ENCODE measurements around the gene ACMSD. TPM values are rescaled to one million over a fixed set of nuclear protein-coding genes. Genes with fewer than 3 reads are reported as not detected.

Gene ACMSD
- total and polyA plus RNA-seq, 9 of the 15 experiments (the other 6 are each of a cell fraction or from before 2014, with no cell fraction given) = not detected

DNA sequence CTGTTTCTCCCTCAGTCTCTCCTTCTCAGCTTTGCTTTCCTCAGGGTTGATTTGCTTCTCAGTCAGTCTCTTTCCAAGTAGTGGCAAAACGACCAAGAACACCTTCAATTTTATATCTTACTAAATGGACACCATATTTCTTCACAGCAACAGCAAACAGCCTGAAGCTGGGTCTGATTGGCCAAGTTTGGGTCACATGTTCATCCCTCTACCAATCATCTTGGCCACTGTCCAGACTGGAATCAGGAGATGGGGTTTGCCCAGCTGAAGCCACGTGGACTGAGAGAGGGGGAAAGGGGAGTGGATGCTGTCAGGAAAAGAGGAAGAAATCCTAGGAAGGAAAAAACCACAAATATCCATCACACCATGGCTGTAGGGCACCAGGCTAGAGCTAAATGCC, 42.0 kb upstream of the ACMSD start:
- no peaks in the 10 kb centered on the region for H3K9me3 ChIP-seq (replicated peaks; ENCODE audit: control insufficient read depth, insufficient read depth, low read depth, low read length)
- in situ Hi-C loops (cut with MboI) (no loop called here), intact Hi-C loops (cut with micrococcal nuclease) (no loop called here)
- no peak overlapping the region for H3K27ac ChIP-seq (ENCODE audit: extremely low read depth, low read depth, low read length)
- H3K4me2 ChIP-seq (ENCODE audit: insufficient read depth, low read length) = no peak overlapping the region
- no TSS peak for BruUV-seq (replicated peaks)
- no peak overlapping the region for H3K4me3 ChIP-seq
- H3K9me1 ChIP-seq (ENCODE audit: control insufficient read depth, insufficient read depth, low read length) = no peaks in the 10 kb centered on the region
- CTCF ChIA-PET (ENCODE audit: low intra/inter-chr PET ratio) = no interaction called here
- no peak overlapping the region for H3K9ac ChIP-seq (ENCODE audit: insufficient read depth in 1 of 2, low read depth in 2 of 2, low read length in 2 of 2)
- WGBS (ENCODE audit: insufficient coverage, low coverage, missing lambda C conversion rate) = 0% methylated on average over 2 of the region's 2 CpGs
- FAIRE-seq (no peak), DNase-seq (ENCODE audit: extremely low read depth in 1 of 4, low spot score in 3 of 4) (peak in 3 of 4 experiments; percentile 9 to 22 (median 18)), ATAC-seq (no peak)
- H3K79me2 ChIP-seq (ENCODE audit: control insufficient read depth, insufficient read depth, low read length) = no peaks in the 10 kb centered on the region
- no peak overlapping the region for H2AFZ ChIP-seq (ENCODE audit: low read depth, low read length)
- no peaks in the 10 kb centered on the region for H3K36me3 ChIP-seq (ENCODE audit: control insufficient read depth, insufficient read depth, low read length)
- no peaks in the 10 kb centered on the region; the same call in 1 of the 2 replicates for H4K20me1 ChIP-seq (replicated peaks; ENCODE audit: control insufficient read depth, insufficient read depth, low read length)
- POLR2A ChIA-PET = interaction anchor here (0.9 kb wide), 1 partner anchor 273 kb away, joined by 4 read pairs; no protein-coding TSS in a partner anchor
- H3K4me1 ChIP-seq (replicated peaks in 1 of 2; ENCODE audit: control insufficient read depth in 2 of 2, insufficient read depth in 2 of 2, low read length in 2 of 2) = no peaks in the 10 kb centered on the region
- no peaks in the 10 kb centered on the region; a peak in 2 of 5 replicates for H3K27me3 ChIP-seq (ENCODE audit: control insufficient read depth in 2 of 2, insufficient read depth in 2 of 2, low read length in 2 of 2)
- TF ChIP-seq ZNF133 (CRISPR knock-in tag; IDR thresholded peaks at IDR 0.05) (no peak), SAFB2 (IDR thresholded peaks at IDR 0.05; ENCODE audit: borderline replicate concordance, low read depth, low read length, severe bottlenecking) (no peak), BRF1 (IDR thresholded peaks at IDR 0.05; ENCODE audit: borderline replicate concordance, extremely low read depth, insufficient read length) (no peak), SRSF3 (IDR thresholded peaks at IDR 0.05; ENCODE audit: insufficient read depth, low read length) (no peak), CC2D1A (IDR thresholded peaks at IDR 0.05) (no peak), BDP1 (IDR thresholded peaks at IDR 0.05; ENCODE audit: insufficient read depth, insufficient read length) (no peak), ILK (tag; IDR thresholded peaks at IDR 0.05; ENCODE audit: borderline replicate concordance, low read depth) (no peak), STAG1 (CRISPR knock-in tag; IDR thresholded peaks at IDR 0.05; ENCODE audit: borderline replicate concordance) (no peak), ZNF668 (CRISPR knock-in tag; IDR thresholded peaks at IDR 0.05) (no peak), RAD51 (IDR thresholded peaks at IDR 0.05; ENCODE audit: borderline replicate concordance, low read depth) (0 out of 2 replicates have a peak, but pooled peaks have one; percentile 42), PYGO2 (tag; IDR thresholded peaks at IDR 0.05) (no peak), JUN (IDR thresholded peaks at IDR 0.05; ENCODE audit: borderline replicate concordance, low read depth, low read length) (no peak), JUN (CRISPR knock-in tag; IDR thresholded peaks at IDR 0.05; ENCODE audit: borderline replicate concordance) (no peak), ZSCAN32 (CRISPR knock-in tag; IDR thresholded peaks at IDR 0.05) (no peak), POLR2AphosphoS2 (IDR thresholded peaks at IDR 0.05; ENCODE audit: low read length) (no peak), CREB1 (IDR thresholded peaks at IDR 0.05) (no peak), CREB1 (CRISPR knock-in tag; IDR thresholded peaks at IDR 0.05) (no peak), CREBBP (IDR thresholded peaks at IDR 0.05; ENCODE audit: low read depth, low read length) (no peak)
- TF ChIP-seq, protein P1, sequence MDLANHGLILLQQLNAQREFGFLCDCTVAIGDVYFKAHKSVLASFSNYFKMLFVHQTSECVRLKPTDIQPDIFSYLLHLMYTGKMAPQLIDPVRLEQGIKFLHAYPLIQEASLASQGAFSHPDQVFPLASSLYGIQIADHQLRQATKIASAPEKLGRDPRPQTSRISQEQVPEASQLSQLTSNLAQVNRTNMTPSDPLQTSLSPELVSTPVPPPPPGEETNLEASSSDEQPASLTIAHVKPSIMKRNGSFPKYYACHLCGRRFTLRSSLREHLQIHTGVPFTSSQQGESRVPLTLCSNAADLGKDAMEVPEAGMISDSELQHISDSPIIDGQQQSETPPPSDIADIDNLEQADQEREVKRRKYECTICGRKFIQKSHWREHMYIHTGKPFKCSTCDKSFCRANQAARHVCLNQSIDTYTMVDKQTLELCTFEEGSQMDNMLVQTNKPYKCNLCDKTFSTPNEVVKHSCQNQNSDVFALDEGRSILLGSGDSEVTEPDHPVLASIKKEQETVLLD (IDR thresholded peaks at IDR 0.05) = no peak
- TF ChIP-seq, protein P2, sequence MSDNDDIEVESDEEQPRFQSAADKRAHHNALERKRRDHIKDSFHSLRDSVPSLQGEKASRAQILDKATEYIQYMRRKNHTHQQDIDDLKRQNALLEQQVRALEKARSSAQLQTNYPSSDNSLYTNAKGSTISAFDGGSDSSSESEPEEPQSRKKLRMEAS (CRISPR knock-in tag; IDR thresholded peaks at IDR 0.05) = no peak
- TF ChIP-seq, protein P3, sequence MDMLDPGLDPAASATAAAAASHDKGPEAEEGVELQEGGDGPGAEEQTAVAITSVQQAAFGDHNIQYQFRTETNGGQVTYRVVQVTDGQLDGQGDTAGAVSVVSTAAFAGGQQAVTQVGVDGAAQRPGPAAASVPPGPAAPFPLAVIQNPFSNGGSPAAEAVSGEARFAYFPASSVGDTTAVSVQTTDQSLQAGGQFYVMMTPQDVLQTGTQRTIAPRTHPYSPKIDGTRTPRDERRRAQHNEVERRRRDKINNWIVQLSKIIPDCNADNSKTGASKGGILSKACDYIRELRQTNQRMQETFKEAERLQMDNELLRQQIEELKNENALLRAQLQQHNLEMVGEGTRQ (CRISPR knock-in tag; IDR thresholded peaks at IDR 0.05) = peak; percentile 74
- TF ChIP-seq, protein P4, sequence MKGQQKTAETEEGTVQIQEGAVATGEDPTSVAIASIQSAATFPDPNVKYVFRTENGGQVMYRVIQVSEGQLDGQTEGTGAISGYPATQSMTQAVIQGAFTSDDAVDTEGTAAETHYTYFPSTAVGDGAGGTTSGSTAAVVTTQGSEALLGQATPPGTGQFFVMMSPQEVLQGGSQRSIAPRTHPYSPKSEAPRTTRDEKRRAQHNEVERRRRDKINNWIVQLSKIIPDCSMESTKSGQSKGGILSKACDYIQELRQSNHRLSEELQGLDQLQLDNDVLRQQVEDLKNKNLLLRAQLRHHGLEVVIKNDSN (CRISPR knock-in tag; IDR thresholded peaks at IDR 0.05) = peak; percentile 85
